Stomach (tissue), 19 donors: ENCODE data around the gene TASL. TPM values are rescaled to one million over a fixed set of nuclear protein-coding genes. Genes with fewer than 3 reads are reported as not detected.

Experiments
- DNase-seq, 2 donors: peaks; one replicate each; pipeline versions ENCODE4 v3.0.0 to v3.0.0-alpha.2; 2013 to 2019
- H3K27ac ChIP-seq, 5 donors: fragments of 200-600 bp in 4 of 5; sonication (generic) in 4 of 5; one replicate each; pipeline ENCODE4 v1.5.1; 2013 to 2019; ENCODE audit warnings: mild to moderate bottlenecking in 1 of 5, moderate library complexity in 1 of 5
- H3K27me3 ChIP-seq, 3 donors: fragments of 200-600 bp; sonication (generic); one replicate each; pipeline ENCODE4 v1.5.1; 2017 to 2019; ENCODE audit warnings: mixed run types in 1 of 3
- H3K36me3 ChIP-seq, 4 donors: fragments of 200-600 bp; sonication (generic); 1 replicate in 3 of 4; 2 replicates in 1 of 4; pipeline ENCODE4 v1.5.1; 2016 to 2019
- H3K4me1 ChIP-seq, 4 donors: fragments of 200-600 bp; sonication (generic); one replicate each; pipeline ENCODE4 v1.5.1; 2016 to 2019
- H3K4me3 ChIP-seq, 4 donors: fragments of 200-600 bp; sonication (generic) in 3 of 4; one replicate each; pipeline ENCODE4 v1.5.1; 2016 to 2019; ENCODE audit warnings: mild to moderate bottlenecking in 1 of 4
- H3K9me3 ChIP-seq, 4 donors: fragments of 200-600 bp; sonication (generic); one replicate each; pipeline ENCODE4 v1.5.1; 2016 to 2019
- EP300 ChIP-seq: sonication (generic); formaldehyde crosslinking; IDR thresholded peaks from one replicate; pipeline ENCODE4 v1.6.1; 2017; ENCODE audit warnings: antibody characterized with exemption
- POLR2A ChIP-seq, 4 donors: fragments of 450-650 bp; IDR thresholded peaks; one replicate each; pipeline ENCODE4 v1.6.1; 2016; ENCODE audit warnings: antibody characterized with exemption in 4 of 4, control low read depth in 2 of 4, mild to moderate bottlenecking in 1 of 4, moderate library complexity in 1 of 4
- POLR2AphosphoS5 ChIP-seq, 3 donors: sonication (generic); formaldehyde crosslinking; IDR thresholded peaks; one replicate each; pipeline ENCODE4 v1.6.1; 2016; ENCODE audit warnings: antibody characterized with exemption in 3 of 3
- WGBS, 5 donors: extraction: QIAGEN DNeasy Blood & Tissue Kit in 3 of 5; methylation state at CpG; one replicate each; pipeline versions ENCODE4 v1.1.5 to v1.1.7; 2013 to 2018; 5-methylcytosine and 5-hydroxymethylcytosine counted together
- intact Hi-C: fragments of 100-400 bp; cut with DNase I; formaldehyde crosslinking; loops from one replicate; pipeline ENCODE4 v1.15.1; 2023; ENCODE audit warnings: low total_unique reads
- long read RNA-seq, 10 donors: transcript quantifications; one replicate each; lab custom pipeline, GENCODE V29; 2026
- polyA plus RNA-seq, 3 donors: library from polyadenylated mRNA; stranded (reverse); fragments of 200-250 nt; gene quantifications; one replicate each; pipeline ENCODE4 v1.2.3, GENCODE V29; 2013
- total RNA-seq, 5 donors: library from RNA; depleted of rRNA; stranded (reverse); fragments of >200 nt; gene quantifications; one replicate each; pipeline versions ENCODE4 v1.1.0 to v1.2.3, GENCODE V29; 2014 to 2016
- TF ChIP-seq, protein P1 (sequence below), 7 experiments: fragments of 450-650 bp in 4 of 7; fragments of 200-600 bp in 3 of 7; sonication (generic) in 3 of 7; IDR thresholded peaks; one replicate each; pipeline ENCODE4 v1.5.1; 2016 to 2019; ENCODE audit warnings: antibody characterized with exemption in 7 of 7, control low read depth in 2 of 7, mild to moderate bottlenecking in 1 of 7
- donor health status: healthy with polysubstance abuse.
- donor health status: Bipolar disorder and iron deficiency.
- donor health status: healthy.

TASL gene
- total RNA-seq (1 to 10 TPM in 2 of 5 donors, under 1 TPM in 1, not detected in 2; 0.92 to 9.3 (median 6.4) TPM), polyA plus RNA-seq (1 to 10 TPM in 1 of 3 donors, under 1 TPM in 2; 0.10 to 1.1 (median 0.76) TPM)
- long read RNA-seq, donor 1: 0 reads
- long read RNA-seq, donor 2: 0 reads
- long read RNA-seq, donor 3: 0 reads
- long read RNA-seq, donor 4: 0 reads
- long read RNA-seq, donor 5, partial matches to known transcripts: 0 of 2 reads
- long read RNA-seq, donor 5, other reads (novel, unspliced or antisense): 0 of 2 reads
- long read RNA-seq, donor 6, partial matches to known transcripts: 0 of 3 reads
- long read RNA-seq, donor 6, other reads (novel, unspliced or antisense): 0 of 3 reads
- long read RNA-seq, donor 7: 0 reads
- long read RNA-seq, donor 8: 0 reads
- long read RNA-seq, donor 9: 0 reads
- long read RNA-seq, donor 10: 0 reads

- Histone ChIP-seq H3K4me3 (no peak within 1 kb of the TSS), H3K27ac (peak within 1 kb of the TSS in 3 of 5 donors; percentile 17 to 54 (median 46)), H3K9me3 (no peaks in the 10 kb centered on the region), H3K27me3 (no peaks in the 10 kb centered on the region), H3K4me1 (no peaks in the 10 kb centered on the region), H3K36me3 (no peaks in the 10 kb centered on the region)
- intact Hi-C loops: no loop called here
- peak in 1 of 2 donors; percentile 39 for DNase-seq
- 67 to 72% (median 70%) methylated on average over 10 of the region's 10 CpGs for WGBS, 5 donors
- TF ChIP-seq POLR2A (IDR thresholded peaks at IDR 0.05): no peak
- TF ChIP-seq EP300: no peak
Measured at GRCh38 chrX:30577362-30577991, at the start of gene TASL. Gene TASL, minus strand, starts transcription at chrX:30577766. Its CDS starts 17,411 bp downstream, at chrX:30560355.

DNA sequence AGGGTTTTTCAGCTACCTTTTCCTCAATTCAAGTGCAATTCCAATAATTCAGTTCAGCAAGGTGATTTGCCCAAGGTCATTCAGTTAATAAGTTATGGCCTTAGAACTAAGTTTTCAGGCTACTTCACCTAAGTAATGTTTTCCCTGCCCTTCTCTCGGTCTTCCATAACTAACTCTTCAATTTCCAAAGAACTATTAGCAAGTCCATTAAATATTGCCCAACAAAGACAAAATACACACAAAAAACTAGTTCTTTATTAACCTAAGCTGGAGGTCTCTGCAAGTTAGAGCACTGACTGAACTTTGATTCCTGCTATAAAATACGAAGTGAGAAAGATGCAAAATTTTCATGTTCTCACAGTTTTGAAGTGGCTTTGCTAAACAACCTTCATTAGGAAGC, 48.8 kb upstream of the TASL start:
- intact Hi-C loops: no loop called here
- Histone ChIP-seq H3K9me3 (peaks cover 0 to 11% (median 8%) of the 10 kb centered on the region in 4 donors), H3K27me3 (no peaks in the 10 kb centered on the region), H3K27ac (no peak overlapping the region), H3K4me3 (no peak overlapping the region), H3K36me3 (no peaks in the 10 kb centered on the region), H3K4me1 (no peaks in the 10 kb centered on the region)
- DNase-seq: no peak
- WGBS, 5 donors: 51 to 83% (median 67%) methylated on average over 2 of the region's 2 CpGs
- TF ChIP-seq, protein P1, sequence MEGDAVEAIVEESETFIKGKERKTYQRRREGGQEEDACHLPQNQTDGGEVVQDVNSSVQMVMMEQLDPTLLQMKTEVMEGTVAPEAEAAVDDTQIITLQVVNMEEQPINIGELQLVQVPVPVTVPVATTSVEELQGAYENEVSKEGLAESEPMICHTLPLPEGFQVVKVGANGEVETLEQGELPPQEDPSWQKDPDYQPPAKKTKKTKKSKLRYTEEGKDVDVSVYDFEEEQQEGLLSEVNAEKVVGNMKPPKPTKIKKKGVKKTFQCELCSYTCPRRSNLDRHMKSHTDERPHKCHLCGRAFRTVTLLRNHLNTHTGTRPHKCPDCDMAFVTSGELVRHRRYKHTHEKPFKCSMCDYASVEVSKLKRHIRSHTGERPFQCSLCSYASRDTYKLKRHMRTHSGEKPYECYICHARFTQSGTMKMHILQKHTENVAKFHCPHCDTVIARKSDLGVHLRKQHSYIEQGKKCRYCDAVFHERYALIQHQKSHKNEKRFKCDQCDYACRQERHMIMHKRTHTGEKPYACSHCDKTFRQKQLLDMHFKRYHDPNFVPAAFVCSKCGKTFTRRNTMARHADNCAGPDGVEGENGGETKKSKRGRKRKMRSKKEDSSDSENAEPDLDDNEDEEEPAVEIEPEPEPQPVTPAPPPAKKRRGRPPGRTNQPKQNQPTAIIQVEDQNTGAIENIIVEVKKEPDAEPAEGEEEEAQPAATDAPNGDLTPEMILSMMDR (IDR thresholded peaks at IDR 0.05): no peak
- TF ChIP-seq POLR2A (IDR thresholded peaks at IDR 0.05) (no peak), EP300 (no peak), POLR2AphosphoS5 (IDR thresholded peaks at IDR 0.05) (no peak)

- Histone ChIP-seq H3K4me3 (no peak overlapping the region), H3K4me1 (no peaks in the 10 kb centered on the region), H3K9me3 (peaks cover 0 to 11% (median 8%) of the 10 kb centered on the region in 4 donors), H3K36me3 (no peaks in the 10 kb centered on the region), H3K27ac (no peak overlapping the region), H3K27me3 (no peaks in the 10 kb centered on the region)
- TF ChIP-seq POLR2AphosphoS5 (IDR thresholded peaks at IDR 0.05) (no peak), EP300 (no peak)
- TF ChIP-seq, protein P1 (IDR thresholded peaks at IDR 0.05): no peak
- no peak for DNase-seq
- 83 to 100% (median 90%) methylated on average over 2 of the region's 2 CpGs for WGBS, 5 donors
- intact Hi-C loops: no loop called here
Measured at GRCh38 chrX:30622361-30622760, 44.8 kb upstream of the TASL start.

- 54 to 69% (median 59%) methylated on average over 2 of the region's 2 CpGs for WGBS, 5 donors
- H3K9me3 ChIP-seq: peaks cover 0 to 11% (median 8%) of the 10 kb centered on the region in 4 donors
- H3K27me3 ChIP-seq: no peaks in the 10 kb centered on the region
- no peak for DNase-seq
- H3K27ac ChIP-seq: no peak overlapping the region
- TF ChIP-seq POLR2AphosphoS5 (IDR thresholded peaks at IDR 0.05): no peak
- TF ChIP-seq POLR2A (IDR thresholded peaks at IDR 0.05): no peak
- TF ChIP-seq, protein P1 (IDR thresholded peaks at IDR 0.05): no peak
- TF ChIP-seq EP300: no peak
- intact Hi-C loops: no loop called here
- H3K36me3 ChIP-seq: no peaks in the 10 kb centered on the region
- H3K4me1 ChIP-seq: no peaks in the 10 kb centered on the region
- H3K4me3 ChIP-seq: no peak overlapping the region
Measured at GRCh38 chrX:30620980-30621618, 43.5 kb upstream of the TASL start.
